Chondrocyte (in vitro differentiated cells): ENCODE data around the gene TNKS1BP1. TPM values are rescaled to one million over a fixed set of nuclear protein-coding genes. Genes with fewer than 3 reads are reported as not detected.

Source experiments
- DNase-seq: peaks from one replicate; pipeline ENCODE4 v3.0.0; 2021; ENCODE audit warnings: mixed read lengths, low spot score
- H3K27ac Mint-ChIP-seq: one replicate; pipeline ENCODE4 v1.8.0; 2021; ENCODE audit warnings: mild to moderate bottlenecking, moderate library complexity, mixed read lengths; ENCODE audit not compliant: unreplicated experiment
- H3K27me3 Mint-ChIP-seq: 2 replicates; pipeline ENCODE4 v1.8.0; 2021; ENCODE audit warnings: low read depth, mixed read lengths
- H3K36me3 Mint-ChIP-seq: 2 replicates; pipeline ENCODE4 v1.8.0; 2021; ENCODE audit warnings: low read depth, mixed read lengths
- H3K4me1 Mint-ChIP-seq: 2 replicates; pipeline ENCODE4 v1.8.0; 2021; ENCODE audit warnings: low read depth, mild to moderate bottlenecking, mixed read lengths
- H3K4me3 Mint-ChIP-seq: one replicate; pipeline ENCODE4 v1.8.0; 2021; ENCODE audit warnings: mild to moderate bottlenecking, moderate library complexity, mixed read lengths; ENCODE audit not compliant: unreplicated experiment
- H3K9me3 Mint-ChIP-seq: 2 replicates; pipeline ENCODE4 v1.8.0; 2021; ENCODE audit warnings: low read depth, mixed read lengths
- total RNA-seq: library from RNA; stranded (reverse); gene quantifications from 3 replicates; pipeline ENCODE4 v1.2.1, GENCODE V29; 2021
- TF ChIP-seq, protein P1 (sequence below): fragments of 200-600 bp; sonication (generic); IDR thresholded peaks from 2 replicates; pipeline ENCODE4 v1.5.0; 2021; ENCODE audit warnings: antibody characterized with exemption, mild to moderate bottlenecking, moderate library complexity

TNKS1BP1 gene
- total RNA-seq, 1 donor from 2014 or later, result 181 TPM

DNA sequence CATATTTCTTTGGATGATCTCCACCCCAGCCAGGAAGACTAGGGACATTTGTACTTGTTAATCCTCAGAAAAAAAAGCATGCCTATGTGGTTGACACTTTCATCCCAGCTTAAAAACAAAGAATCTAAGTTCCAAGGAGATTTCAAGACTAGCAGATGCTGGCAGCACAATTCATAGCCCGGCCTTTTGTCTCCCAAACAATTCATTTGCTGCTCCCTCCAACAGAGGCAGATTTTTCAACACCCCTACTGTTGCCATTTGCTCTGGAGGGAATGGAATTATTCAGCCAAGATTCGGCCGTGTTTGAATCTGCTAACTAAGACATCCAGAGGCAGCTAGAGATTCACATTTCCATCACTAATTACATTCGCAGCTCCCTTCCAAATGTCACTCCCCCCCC lies 28.7 kb upstream of the TNKS1BP1 start:
- peaks cover 2% of the 10 kb centered on the region for H3K36me3 Mint-ChIP-seq
- H3K4me1 Mint-ChIP-seq, result peaks cover 5% of the 10 kb centered on the region
- peaks cover 15% of the 10 kb centered on the region for H3K27me3 Mint-ChIP-seq
- no peak for DNase-seq
- TF ChIP-seq, protein P1, sequence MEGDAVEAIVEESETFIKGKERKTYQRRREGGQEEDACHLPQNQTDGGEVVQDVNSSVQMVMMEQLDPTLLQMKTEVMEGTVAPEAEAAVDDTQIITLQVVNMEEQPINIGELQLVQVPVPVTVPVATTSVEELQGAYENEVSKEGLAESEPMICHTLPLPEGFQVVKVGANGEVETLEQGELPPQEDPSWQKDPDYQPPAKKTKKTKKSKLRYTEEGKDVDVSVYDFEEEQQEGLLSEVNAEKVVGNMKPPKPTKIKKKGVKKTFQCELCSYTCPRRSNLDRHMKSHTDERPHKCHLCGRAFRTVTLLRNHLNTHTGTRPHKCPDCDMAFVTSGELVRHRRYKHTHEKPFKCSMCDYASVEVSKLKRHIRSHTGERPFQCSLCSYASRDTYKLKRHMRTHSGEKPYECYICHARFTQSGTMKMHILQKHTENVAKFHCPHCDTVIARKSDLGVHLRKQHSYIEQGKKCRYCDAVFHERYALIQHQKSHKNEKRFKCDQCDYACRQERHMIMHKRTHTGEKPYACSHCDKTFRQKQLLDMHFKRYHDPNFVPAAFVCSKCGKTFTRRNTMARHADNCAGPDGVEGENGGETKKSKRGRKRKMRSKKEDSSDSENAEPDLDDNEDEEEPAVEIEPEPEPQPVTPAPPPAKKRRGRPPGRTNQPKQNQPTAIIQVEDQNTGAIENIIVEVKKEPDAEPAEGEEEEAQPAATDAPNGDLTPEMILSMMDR, result no peak
- H3K4me3 Mint-ChIP-seq, result no peak overlapping the region
- H3K9me3 Mint-ChIP-seq, result peaks cover 5% of the 10 kb centered on the region
- H3K27ac Mint-ChIP-seq, result no peak overlapping the region

- Mint-ChIP-seq H3K4me1 (peaks cover 5% of the 10 kb centered on the region), H3K27me3 (peaks cover 15% of the 10 kb centered on the region), H3K4me3 (no peak overlapping the region), H3K36me3 (peaks cover 2% of the 10 kb centered on the region), H3K9me3 (peaks cover 5% of the 10 kb centered on the region), H3K27ac (no peak overlapping the region)
- TF ChIP-seq, protein P1, result no peak
- DNase-seq, result no peak
Measured at GRCh38 chr11:57353036-57353435, 28.3 kb upstream of the TNKS1BP1 start.

- no peak overlapping the region for H3K4me3 Mint-ChIP-seq
Measured at GRCh38 chr11:57349491-57350274, 24.9 kb upstream of the TNKS1BP1 start.

DNA sequence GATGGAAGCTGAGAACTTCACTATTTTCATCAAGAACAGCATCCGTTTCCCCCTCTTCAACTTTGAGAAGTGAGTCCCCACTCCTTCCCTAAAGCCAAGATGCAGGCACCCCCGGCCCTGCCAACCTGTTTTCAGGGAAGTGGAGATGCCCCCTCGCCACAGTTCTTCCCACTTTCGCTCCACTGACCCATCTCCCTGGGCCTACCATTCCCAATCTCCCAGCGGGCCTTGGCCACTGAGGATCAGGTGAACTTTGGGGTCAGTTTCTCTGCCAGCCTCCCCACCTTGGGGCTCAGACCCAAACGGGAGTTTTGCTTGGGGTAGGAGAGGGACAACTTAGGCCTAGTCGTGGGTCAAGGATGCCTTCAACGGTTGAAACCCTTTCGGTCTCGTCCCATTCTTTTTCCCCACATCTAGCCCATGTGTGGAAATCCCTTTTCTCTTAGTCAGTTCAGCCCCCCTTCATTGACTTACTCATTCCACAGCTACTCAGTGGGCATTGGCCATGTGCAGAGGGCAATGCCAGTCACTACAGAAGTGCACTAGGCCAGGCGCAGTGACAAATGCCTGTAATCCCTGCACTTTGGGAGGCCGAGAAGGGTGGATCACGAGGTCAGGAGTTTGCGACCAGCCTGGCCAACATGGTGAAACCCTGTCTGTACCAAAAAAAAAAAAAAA lies 24.0 kb upstream of the TNKS1BP1 start:
- H3K36me3 Mint-ChIP-seq, result peaks cover 2% of the 10 kb centered on the region
- no peak overlapping the region for H3K27ac Mint-ChIP-seq
- peaks cover 5% of the 10 kb centered on the region for H3K9me3 Mint-ChIP-seq
- DNase-seq, result no peak
- peaks cover 5% of the 10 kb centered on the region for H3K4me1 Mint-ChIP-seq
- H3K4me3 Mint-ChIP-seq, result no peak overlapping the region
- peaks cover 9% of the 10 kb centered on the region for H3K27me3 Mint-ChIP-seq
- TF ChIP-seq, protein P1, result no peak

More at GRCh38 chr11:57349491-57350274, 24.9 kb upstream of the TNKS1BP1 start:
- Mint-ChIP-seq H3K36me3 (peaks cover 2% of the 10 kb centered on the region), H3K27ac (no peak overlapping the region), H3K4me1 (peaks cover 5% of the 10 kb centered on the region), H3K9me3 (peaks cover 5% of the 10 kb centered on the region), H3K27me3 (peaks cover 13% of the 10 kb centered on the region)
- no peak for DNase-seq
- TF ChIP-seq, protein P1, result peak; percentile 89

DNA sequence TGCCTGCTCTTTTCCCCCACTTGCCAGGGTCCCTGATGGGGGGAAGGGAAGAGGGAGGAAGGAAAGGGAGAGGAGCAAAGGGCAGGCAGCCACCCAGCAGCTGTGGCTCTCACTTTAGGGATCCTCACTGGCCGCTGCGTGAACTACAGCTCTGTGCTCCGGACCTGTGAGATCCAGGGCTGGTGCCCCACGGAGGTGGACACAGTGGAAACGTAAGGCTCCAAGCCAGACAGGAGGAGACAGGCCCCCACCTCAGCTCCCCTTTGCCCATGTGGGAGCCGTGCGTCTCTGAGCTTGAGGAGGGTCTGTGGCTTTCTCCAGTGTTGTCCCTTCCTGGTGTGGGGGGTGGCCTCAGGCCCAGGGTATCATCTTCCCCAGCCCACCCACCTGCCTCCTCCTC lies 23.3 kb upstream of the TNKS1BP1 start:
- TF ChIP-seq, protein P1, result no peak
- H3K27me3 Mint-ChIP-seq, result peaks cover 8% of the 10 kb centered on the region
- peaks cover 5% of the 10 kb centered on the region for H3K9me3 Mint-ChIP-seq
- DNase-seq, result no peak
- peaks cover 5% of the 10 kb centered on the region for H3K4me1 Mint-ChIP-seq
- no peak overlapping the region for H3K4me3 Mint-ChIP-seq
- H3K27ac Mint-ChIP-seq, result no peak overlapping the region
- H3K36me3 Mint-ChIP-seq, result peaks cover 2% of the 10 kb centered on the region
